T-helper 17 cell (primary cell): ENCODE results near the gene PDCD5. TPM values are rescaled to one million over a fixed set of nuclear protein-coding genes. Genes with fewer than 3 reads are reported as not detected.

Source experiments
- ATAC-seq: fragments of 150-1000 bp; cut with Tn5 transposase; 2 replicates; pipeline ENCODE4 v1.10.0; 2021; ENCODE audit warnings: mild to moderate bottlenecking, moderate library complexity
- DNase-seq, 3 donors: peaks; one replicate each; pipeline versions ENCODE4 v3.0.0 to v3.0.0-alpha.2; 2020 to 2021
- H3K9me3 ChIP-seq: one replicate; pipeline ENCODE4 v1.7.0; 2013; ENCODE audit warnings: low read length, mild to moderate bottlenecking; ENCODE audit not compliant: control insufficient read depth, poor library complexity, severe bottlenecking
- H3K27ac Mint-ChIP-seq: one replicate; pipeline ENCODE4 v1.8.0; 2022; ENCODE audit warnings: mild to moderate bottlenecking, moderate library complexity, mixed read lengths
- H3K27me3 Mint-ChIP-seq: one replicate; pipeline ENCODE4 v1.8.0; 2022; ENCODE audit warnings: mixed read lengths
- H3K36me3 Mint-ChIP-seq: one replicate; pipeline ENCODE4 v1.8.0; 2022; ENCODE audit warnings: low read depth, mixed read lengths
- H3K4me1 Mint-ChIP-seq: one replicate; pipeline ENCODE4 v1.8.0; 2022; ENCODE audit warnings: mild to moderate bottlenecking, mixed read lengths
- H3K4me3 Mint-ChIP-seq: one replicate; pipeline ENCODE4 v1.8.0; 2022; ENCODE audit warnings: mild to moderate bottlenecking, moderate library complexity, mixed read lengths
- total RNA-seq, 4 donors: library from RNA in 2 of 4; stranded (reverse) in 2 of 4; gene quantifications; one replicate each; pipeline ENCODE4 v1.2.3 and lab custom pipeline; 2022 to 2026

PDCD5 gene
- total RNA-seq, 2 donors from 2014 or later = 28.4 to 34.5 TPM

DNA sequence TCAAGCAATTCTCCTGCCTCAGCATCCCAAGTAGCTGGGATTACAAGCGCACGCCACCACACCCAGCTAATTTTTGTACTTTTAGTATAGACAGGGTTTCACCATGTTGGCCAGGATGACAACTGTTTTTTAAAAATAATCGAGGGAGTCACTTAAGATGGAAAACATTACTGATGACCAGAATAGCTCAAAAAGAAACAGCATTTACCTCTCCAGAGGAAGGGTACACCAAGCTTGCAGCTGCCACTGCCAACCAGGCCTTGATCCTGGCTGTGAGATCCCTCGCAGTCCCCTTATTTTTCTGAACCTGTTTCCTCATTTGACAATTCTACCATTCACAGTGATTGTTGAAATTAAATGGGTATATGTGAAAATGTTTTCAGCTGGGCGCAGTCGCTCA, 14.5 kb downstream of the PDCD5 start:
- H3K27me3 Mint-ChIP-seq = no peaks in the 10 kb centered on the region
- peaks cover 7% of the 10 kb centered on the region for H3K4me1 Mint-ChIP-seq
- H3K4me3 Mint-ChIP-seq = no peak overlapping the region
- H3K36me3 Mint-ChIP-seq = peaks cover 6% of the 10 kb centered on the region
- ATAC-seq (no peak), DNase-seq (no peak)
- H3K9me3 ChIP-seq = no peaks in the 10 kb centered on the region
- no peak overlapping the region for H3K27ac Mint-ChIP-seq

DNA sequence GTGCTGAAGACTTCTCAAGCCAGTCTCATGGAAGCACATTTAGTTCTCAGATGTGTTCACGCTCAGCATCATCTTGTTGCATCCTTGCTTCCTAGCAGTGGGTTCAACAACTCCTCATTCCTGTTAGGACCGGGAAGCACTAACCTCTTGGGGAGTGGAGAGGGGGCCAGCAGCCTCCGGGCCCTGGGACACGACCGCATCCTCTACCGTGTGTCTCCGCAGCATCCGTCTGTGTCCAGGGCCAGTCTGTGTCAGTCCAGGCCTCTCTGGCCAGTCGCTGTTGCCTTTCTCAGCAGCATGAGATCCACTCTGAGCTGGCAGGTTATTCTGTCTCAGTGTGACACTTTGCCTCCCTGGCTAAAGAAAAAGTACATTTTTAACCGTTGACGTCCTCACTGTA, 17.0 kb downstream of the PDCD5 start:
- no peaks in the 10 kb centered on the region for H3K9me3 ChIP-seq
- peaks cover 7% of the 10 kb centered on the region for H3K4me1 Mint-ChIP-seq
- DNase-seq = no peak
- H3K27me3 Mint-ChIP-seq = no peaks in the 10 kb centered on the region
- H3K27ac Mint-ChIP-seq = no peak overlapping the region
- peaks cover 3% of the 10 kb centered on the region for H3K36me3 Mint-ChIP-seq
- H3K4me3 Mint-ChIP-seq = no peak overlapping the region
- no peak for ATAC-seq

DNA sequence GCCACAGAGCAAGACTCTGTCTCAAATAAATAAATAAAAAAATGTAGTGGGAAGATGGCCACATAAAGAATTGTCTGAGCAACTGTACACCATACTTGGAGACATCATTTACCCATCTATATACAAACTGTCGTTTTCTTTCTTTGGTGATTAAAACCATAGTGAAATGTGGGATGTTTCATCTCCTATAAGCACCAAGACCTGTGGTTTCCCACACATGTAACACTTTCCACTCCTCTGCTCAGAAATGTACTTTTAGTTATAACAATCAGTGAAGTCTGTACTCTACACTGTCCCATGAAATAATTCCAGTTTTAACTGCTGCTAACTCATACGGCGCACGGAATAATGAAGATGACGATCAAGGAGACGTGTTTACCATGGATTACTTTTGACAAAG, 18.3 kb downstream of the PDCD5 start:
- no peaks in the 10 kb centered on the region for H3K9me3 ChIP-seq
- peaks cover 3% of the 10 kb centered on the region for H3K36me3 Mint-ChIP-seq
- DNase-seq (no peak), ATAC-seq (no peak)
- peaks cover 7% of the 10 kb centered on the region for H3K4me1 Mint-ChIP-seq
- H3K27ac Mint-ChIP-seq = peak overlapping the region; percentile 21
- no peak overlapping the region for H3K4me3 Mint-ChIP-seq
- no peaks in the 10 kb centered on the region for H3K27me3 Mint-ChIP-seq

DNA sequence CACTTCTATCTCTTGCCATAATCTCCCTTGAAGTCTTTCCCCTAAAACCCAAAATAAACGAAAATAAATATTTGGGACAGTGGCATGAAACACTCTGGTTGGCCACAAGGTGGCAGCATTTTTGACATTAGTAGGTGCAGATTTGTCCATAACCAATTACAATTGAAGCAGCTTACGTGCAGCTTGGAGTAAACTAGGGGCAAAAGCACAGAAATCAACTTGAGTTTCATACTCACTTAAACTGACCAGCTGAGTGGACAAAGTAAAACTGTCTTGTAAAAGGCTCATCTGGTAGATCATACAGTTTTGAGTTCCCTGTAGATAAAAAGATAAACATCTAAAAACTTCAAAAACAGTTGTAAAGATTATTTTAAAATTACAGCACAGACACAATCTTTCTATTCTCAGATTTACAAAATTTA, 18.8 kb downstream of the PDCD5 start:
- peaks cover 7% of the 10 kb centered on the region for H3K4me1 Mint-ChIP-seq
- no peak overlapping the region for H3K4me3 Mint-ChIP-seq
- no peaks in the 10 kb centered on the region for H3K9me3 ChIP-seq
- peak overlapping the region; percentile 21 for H3K27ac Mint-ChIP-seq
- peak; percentile 68 for ATAC-seq
- no peaks in the 10 kb centered on the region for H3K27me3 Mint-ChIP-seq
- peak in 1 of 3 donors; percentile 34 for DNase-seq
- peaks cover 3% of the 10 kb centered on the region for H3K36me3 Mint-ChIP-seq

DNA sequence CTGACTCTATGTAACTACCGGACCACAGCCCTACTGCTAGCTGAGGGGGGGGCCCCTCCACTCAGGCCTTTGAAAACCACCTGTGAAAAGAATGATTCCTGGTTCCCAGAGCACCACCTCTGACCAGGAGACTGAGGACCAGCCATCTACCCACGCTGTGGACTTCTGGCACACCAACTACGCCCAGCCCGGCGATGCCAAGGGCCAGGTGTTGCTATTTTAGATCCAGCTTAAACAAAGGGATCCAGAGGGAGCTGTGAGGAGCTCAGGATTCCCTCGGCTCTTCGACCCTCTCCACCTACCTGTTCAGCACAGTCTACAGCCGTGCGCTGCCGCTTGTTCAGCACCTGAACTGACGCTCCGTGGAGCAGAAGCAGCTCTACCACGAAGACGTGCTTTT, 23.0 kb downstream of the PDCD5 start:
- H3K4me3 Mint-ChIP-seq = no peak overlapping the region
- H3K27me3 Mint-ChIP-seq = no peaks in the 10 kb centered on the region
- no peak for ATAC-seq
- peaks cover 3% of the 10 kb centered on the region for H3K36me3 Mint-ChIP-seq
- DNase-seq = no peak
- no peak overlapping the region for H3K27ac Mint-ChIP-seq
- no peaks in the 10 kb centered on the region for H3K9me3 ChIP-seq
- peaks cover 5% of the 10 kb centered on the region for H3K4me1 Mint-ChIP-seq

DNA sequence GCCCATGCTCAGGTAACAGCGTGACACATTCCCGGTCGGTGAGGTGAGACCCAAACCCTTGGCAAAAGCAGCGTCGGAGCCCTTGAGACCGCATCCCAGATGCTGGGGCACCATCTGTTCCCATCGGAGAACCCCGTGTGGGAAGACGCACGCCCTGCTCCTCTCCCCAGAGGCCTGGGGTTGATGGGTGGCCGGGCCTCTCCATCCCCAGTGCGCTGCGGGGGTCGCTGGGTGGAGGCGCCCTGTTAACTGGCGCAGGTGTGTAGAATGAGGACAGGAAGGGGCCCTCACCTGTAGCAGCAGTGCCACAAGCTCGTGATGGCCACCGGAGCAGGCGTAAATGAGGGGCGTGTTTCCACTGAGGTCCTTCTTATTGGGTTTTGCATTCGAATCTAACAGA, 24.6 kb downstream of the PDCD5 start:
- no peak for DNase-seq
- Mint-ChIP-seq H3K27me3 (no peaks in the 10 kb centered on the region), H3K4me1 (no peaks in the 10 kb centered on the region), H3K36me3 (no peaks in the 10 kb centered on the region), H3K27ac (peak overlapping the region; percentile 14), H3K4me3 (no peak overlapping the region)
- H3K9me3 ChIP-seq = no peaks in the 10 kb centered on the region
- no peak for ATAC-seq

DNA sequence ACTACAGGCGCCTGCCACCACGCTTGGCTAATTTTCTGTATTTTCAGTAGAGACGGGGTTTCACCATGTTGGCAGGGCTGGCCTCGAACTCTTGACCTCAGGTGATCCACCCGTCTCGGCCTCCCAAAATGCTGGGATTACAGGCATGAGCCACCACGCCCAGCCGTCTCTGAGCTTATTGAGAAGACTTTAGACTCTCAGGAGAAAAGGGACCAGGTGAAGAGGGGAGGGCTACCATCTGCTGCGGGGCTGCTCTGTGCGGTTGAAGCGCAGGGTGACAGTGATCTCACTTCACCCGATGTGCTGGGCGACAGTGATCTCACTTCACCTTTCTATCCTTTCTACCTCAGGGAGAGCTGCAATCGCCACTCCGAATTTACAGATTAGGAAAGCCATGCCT, 25.3 kb downstream of the PDCD5 start:
- no peaks in the 10 kb centered on the region for H3K9me3 ChIP-seq
- no peak overlapping the region for H3K27ac Mint-ChIP-seq
- no peaks in the 10 kb centered on the region for H3K27me3 Mint-ChIP-seq
- no peaks in the 10 kb centered on the region for H3K36me3 Mint-ChIP-seq
- H3K4me3 Mint-ChIP-seq = no peak overlapping the region
- no peaks in the 10 kb centered on the region for H3K4me1 Mint-ChIP-seq
- DNase-seq (no peak), ATAC-seq (no peak)

DNA sequence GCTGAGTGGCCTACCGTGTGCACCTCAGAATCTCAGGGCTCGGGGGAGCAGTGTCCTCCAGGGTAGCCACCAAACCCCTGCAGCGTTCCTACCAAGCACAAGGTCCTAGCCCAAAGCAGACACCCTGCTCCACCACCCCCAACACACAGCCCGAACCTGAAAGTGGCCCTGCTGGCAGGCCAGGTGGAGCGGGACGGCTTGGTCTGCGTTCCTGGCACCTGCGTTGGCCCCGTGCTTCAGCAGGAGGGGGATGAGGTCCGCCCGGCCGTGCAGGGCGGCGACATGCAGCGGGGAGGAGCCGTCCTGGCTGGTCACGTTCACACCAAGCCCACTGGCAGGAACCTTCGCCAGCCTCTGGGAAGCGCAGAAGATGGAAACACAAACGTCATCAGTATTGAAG, 26.5 kb downstream of the PDCD5 start:
- no peaks in the 10 kb centered on the region for H3K36me3 Mint-ChIP-seq
- no peaks in the 10 kb centered on the region for H3K9me3 ChIP-seq
- ATAC-seq = no peak
- H3K4me1 Mint-ChIP-seq = peaks cover 4% of the 10 kb centered on the region
- DNase-seq = no peak
- H3K4me3 Mint-ChIP-seq = no peak overlapping the region
- H3K27ac Mint-ChIP-seq = no peak overlapping the region
- H3K27me3 Mint-ChIP-seq = no peaks in the 10 kb centered on the region

DNA sequence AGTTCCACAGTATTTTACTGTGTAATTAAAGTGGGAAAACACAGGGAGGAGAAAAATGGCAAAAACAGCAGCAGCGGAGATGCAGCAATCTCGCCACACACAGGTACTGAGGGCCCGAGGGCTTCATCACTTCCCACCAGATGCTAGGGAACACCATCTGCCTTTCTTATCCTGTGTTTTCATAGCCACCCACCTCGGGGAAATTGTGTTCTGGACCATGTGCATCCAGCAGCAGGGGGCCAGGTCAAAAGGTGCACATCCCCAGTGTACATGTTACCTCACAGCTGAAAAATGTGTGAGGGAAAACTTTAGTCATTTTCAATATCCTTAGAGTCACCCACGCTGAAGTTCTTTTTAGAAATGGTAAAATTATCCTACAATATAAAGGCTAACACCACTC, 30.2 kb downstream of the PDCD5 start:
- Mint-ChIP-seq H3K4me1 (peaks cover 4% of the 10 kb centered on the region), H3K4me3 (no peak overlapping the region), H3K27me3 (no peaks in the 10 kb centered on the region), H3K27ac (no peak overlapping the region), H3K36me3 (peaks cover 6% of the 10 kb centered on the region)
- DNase-seq (no peak), ATAC-seq (no peak)
- H3K9me3 ChIP-seq = no peaks in the 10 kb centered on the region

DNA sequence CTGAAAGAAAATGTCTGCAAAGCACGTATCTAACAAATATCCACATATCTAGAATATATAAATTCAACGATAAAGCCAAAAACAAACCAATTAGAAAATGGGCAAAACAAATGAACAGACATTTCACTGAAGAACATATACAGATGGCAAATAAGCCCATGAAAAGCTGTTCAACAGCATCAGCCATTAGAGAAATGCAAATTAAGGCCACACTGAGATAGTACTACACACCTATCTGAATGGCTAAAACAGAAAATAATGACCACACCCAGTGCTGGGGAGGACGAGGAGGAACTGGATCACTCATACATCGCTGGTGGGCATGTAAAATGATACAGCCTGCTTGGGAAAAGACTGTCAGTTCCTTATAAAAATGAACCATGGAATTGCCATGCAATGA, 32.0 kb downstream of the PDCD5 start:
- Mint-ChIP-seq H3K36me3 (peaks cover 6% of the 10 kb centered on the region), H3K27ac (no peak overlapping the region), H3K4me3 (no peak overlapping the region), H3K27me3 (no peaks in the 10 kb centered on the region), H3K4me1 (peaks cover 4% of the 10 kb centered on the region)
- DNase-seq (no peak), ATAC-seq (no peak)
- H3K9me3 ChIP-seq = no peaks in the 10 kb centered on the region

DNA sequence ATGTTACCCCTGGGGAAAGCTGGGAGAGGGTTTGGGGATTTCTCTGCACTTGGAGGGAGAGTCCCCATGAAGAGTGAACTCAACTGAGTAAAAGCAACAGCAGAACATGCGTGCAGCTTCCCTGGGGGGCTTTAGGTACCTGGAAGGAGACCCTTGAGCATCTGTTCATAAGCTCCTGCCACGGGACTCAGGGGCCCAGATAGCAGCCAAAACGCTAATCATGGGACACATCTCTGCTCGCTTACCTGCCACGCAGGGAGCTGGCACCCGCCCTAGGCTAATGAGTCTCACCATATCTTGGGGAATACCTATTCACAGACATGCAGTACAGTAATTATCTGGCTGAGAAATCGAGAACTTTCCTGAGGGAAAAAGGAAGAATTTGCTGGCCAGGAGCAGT, 33.9 kb downstream of the PDCD5 start:
- peaks cover 6% of the 10 kb centered on the region for H3K36me3 Mint-ChIP-seq
- DNase-seq = no peak
- no peak for ATAC-seq
- H3K27me3 Mint-ChIP-seq = no peaks in the 10 kb centered on the region
- H3K4me1 Mint-ChIP-seq = peaks cover 4% of the 10 kb centered on the region
- no peaks in the 10 kb centered on the region for H3K9me3 ChIP-seq
- H3K27ac Mint-ChIP-seq = no peak overlapping the region
- H3K4me3 Mint-ChIP-seq = no peak overlapping the region

DNA sequence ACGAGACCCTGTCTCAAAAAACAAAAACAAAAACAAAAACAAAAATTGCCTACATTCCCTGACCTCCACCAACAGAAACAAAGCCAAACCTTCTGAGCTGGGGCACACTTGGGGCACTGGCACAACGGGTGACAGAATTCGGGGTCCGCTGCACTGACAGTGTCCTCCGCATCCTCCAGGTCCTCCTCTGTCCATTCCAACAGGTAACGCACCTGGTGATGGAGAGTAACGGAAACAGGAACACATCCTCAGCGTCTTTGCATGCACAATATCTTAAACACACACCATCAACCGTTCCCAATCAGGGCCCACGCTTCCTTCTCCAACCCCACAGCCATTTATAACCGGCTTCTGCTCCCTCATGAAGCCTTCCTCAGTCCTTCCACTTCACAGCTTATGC, 34.6 kb downstream of the PDCD5 start:
- DNase-seq = no peak
- Mint-ChIP-seq H3K27ac (no peak overlapping the region), H3K36me3 (peaks cover 6% of the 10 kb centered on the region), H3K4me3 (no peak overlapping the region), H3K4me1 (peaks cover 4% of the 10 kb centered on the region), H3K27me3 (no peaks in the 10 kb centered on the region)
- ATAC-seq = no peak
- H3K9me3 ChIP-seq = no peaks in the 10 kb centered on the region

DNA sequence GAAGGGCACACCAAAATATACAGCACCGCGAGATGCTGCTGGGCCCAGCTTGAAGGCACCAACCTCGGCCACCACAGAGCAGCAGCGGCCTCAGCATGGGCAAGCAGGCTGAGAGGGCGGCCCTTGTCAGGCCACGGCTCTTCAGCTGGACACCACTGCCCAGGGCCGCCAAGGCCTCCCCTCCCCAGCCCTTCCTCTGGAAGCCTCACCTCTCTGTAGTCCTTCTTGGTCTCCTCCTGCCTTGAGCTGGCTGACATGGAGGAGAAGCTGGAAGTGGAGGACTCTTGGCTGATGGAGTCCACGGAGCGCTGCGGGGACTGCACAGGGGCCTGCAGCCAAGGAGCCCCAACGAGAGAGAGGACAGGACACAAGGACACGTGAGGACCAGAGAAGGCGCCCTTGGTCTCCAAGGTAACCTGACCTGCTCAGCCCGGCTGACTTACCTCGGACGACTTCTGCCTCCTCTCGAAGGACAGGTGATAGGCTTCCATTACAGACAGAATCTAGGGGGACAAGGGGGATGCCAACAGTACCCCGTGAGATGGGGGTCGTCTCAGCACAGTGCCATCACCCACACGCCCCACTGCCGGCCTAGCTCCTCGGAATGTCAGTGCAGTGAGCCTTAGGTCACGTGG, 38.2 kb downstream of the PDCD5 start:
- no peak overlapping the region for H3K4me3 Mint-ChIP-seq
- peaks cover 3% of the 10 kb centered on the region for H3K4me1 Mint-ChIP-seq
- no peak for ATAC-seq
- H3K27ac Mint-ChIP-seq = no peak overlapping the region
- H3K9me3 ChIP-seq = no peaks in the 10 kb centered on the region
- no peak for DNase-seq
- H3K27me3 Mint-ChIP-seq = no peaks in the 10 kb centered on the region
- H3K36me3 Mint-ChIP-seq = peaks cover 5% of the 10 kb centered on the region

DNA sequence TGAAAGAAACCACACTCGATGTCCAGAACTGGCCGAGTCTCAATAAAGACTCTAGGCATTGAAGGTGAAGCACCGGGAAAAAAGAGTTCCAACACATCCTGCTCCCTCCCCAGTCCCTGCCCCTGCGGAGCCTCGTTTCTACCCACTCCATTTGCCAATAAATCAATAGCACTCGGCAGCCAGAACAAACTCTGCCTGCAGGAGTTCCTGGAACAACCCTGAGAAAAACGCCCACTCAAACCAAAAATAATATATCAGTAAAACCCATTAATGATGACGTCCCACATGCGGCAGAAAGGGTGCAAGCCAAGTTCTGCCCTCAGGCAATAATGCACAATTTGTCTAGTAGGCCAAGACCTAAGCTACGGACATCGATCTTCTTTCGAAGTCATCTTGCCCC, 41.0 kb downstream of the PDCD5 start:
- ATAC-seq = no peak
- H3K4me1 Mint-ChIP-seq = peaks cover 3% of the 10 kb centered on the region
- no peaks in the 10 kb centered on the region for H3K27me3 Mint-ChIP-seq
- H3K27ac Mint-ChIP-seq = peak overlapping the region; percentile 61
- DNase-seq = no peak
- H3K36me3 Mint-ChIP-seq = peaks cover 5% of the 10 kb centered on the region
- H3K4me3 Mint-ChIP-seq = no peak overlapping the region
- H3K9me3 ChIP-seq = no peaks in the 10 kb centered on the region
